Suppressor macrophage treated with lipopolysaccharide for 4 hours (primary cell): ENCODE results near the gene NOLC1.

Experiments used
- DNase-seq: peaks from one replicate; pipeline ENCODE4 v3.0.0-alpha.2; 2020

The NOLC1 gene

GRCh38 chr10:102211615-102212299 is 59.6 kb downstream of the NOLC1 start:
- DNase-seq: no peak
